ENCODE results near the gene UNC45A. TPM values are rescaled to one million over a fixed set of nuclear protein-coding genes. Genes with fewer than 3 reads are reported as not detected.

UNC45A gene
- total and polyA plus RNA-seq, 2 of the 13 experiments (the other 11 are each of a cell fraction or from before 2014, with no cell fraction given), result 33.8 to 39.7 TPM

DNA sequence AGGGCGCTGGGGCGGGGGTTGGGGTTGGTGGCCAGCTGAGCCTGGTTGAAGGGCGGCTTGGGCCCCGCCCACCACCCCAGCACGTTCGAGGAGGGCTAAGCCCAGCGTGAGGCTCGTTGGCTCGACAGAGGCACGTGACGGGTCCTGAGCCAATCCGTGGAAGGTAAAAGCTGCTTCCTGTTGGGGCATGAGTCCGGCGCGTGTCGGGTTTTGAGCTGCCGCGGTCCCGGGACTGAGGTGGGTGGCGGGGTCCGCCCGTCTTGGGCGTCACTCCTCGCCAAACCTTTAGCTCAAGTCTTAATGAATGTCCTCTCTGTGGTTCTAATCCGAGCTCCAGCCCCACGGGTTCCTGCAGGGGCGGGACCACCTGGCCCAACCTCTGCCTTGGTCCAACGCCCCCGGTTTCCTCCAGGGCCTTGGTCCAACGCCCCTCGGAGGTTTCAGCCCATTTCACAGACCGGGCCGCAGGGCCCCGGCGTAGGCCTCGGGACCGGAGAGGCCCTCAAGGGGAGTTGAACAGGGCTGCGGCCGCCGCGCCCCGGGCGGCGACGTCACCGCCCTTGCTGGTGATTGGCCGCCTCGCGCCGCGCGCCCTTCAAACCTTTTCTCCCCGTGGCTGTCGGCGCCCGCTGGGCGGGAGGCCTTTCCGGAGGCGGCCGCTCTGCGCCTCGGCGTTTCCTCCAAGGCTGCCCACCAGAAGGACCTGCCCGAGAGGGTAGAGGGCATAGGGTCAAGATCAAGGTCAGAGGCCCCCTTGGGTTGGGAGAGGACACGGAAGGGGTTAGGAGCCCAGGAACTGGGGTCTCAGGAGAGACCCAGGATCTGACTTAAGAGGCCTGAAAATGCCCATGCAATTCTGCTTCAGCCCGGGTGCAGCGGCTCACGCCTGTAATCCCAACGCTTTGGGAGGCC is 19.9 kb downstream of the UNC45A start, which contains the start of gene RCCD1 (continued):
- TF ChIP-seq ZNF83 (CRISPR knock-in tag; IDR thresholded peaks at IDR 0.05; ENCODE audit: borderline replicate concordance) (no peak), MXD4 (CRISPR knock-in tag; IDR thresholded peaks at IDR 0.05) (peak; percentile 93), ZNF33B (CRISPR knock-in tag; IDR thresholded peaks at IDR 0.05) (no peak), KDM6A (CRISPR knock-in tag; IDR thresholded peaks at IDR 0.05; ENCODE audit: low read depth) (no peak), DMAP1 (CRISPR knock-in tag; IDR thresholded peaks at IDR 0.05) (peak; percentile 88), PHF8 (CRISPR knock-in tag; IDR thresholded peaks at IDR 0.05) (peak; percentile 85), NFE2 (CRISPR knock-in tag; IDR thresholded peaks at IDR 0.05) (no peak), HCFC1 (IDR thresholded peaks at IDR 0.05; ENCODE audit: low read depth, low read length) (no peak), MLLT10 (CRISPR knock-in tag; IDR thresholded peaks at IDR 0.05) (no peak), FOXC1 (CRISPR knock-in tag; IDR thresholded peaks at IDR 0.05; ENCODE audit: borderline replicate concordance) (peak; percentile 94), YY1 (IDR thresholded peaks at IDR 0.05; ENCODE audit: insufficient read depth, insufficient replicate concordance, low read depth, low read length) (peak; percentile 21), GFI1 (CRISPR knock-in tag; IDR thresholded peaks at IDR 0.05; ENCODE audit: borderline replicate concordance) (peak; percentile 72), BRCA1 (CRISPR knock-in tag; IDR thresholded peaks at IDR 0.05) (0 out of 2 replicates have a peak, but pooled peaks have one; percentile 47), ZKSCAN5 (CRISPR knock-in tag; IDR thresholded peaks at IDR 0.05) (no peak), EP300 (IDR thresholded peaks at IDR 0.05; ENCODE audit: low read depth in 2 of 2, low read length in 2 of 2) (peak in 1 of 2 experiments; percentile 20; a peak in 1 of 4 replicates), EP300 (CRISPR knock-in tag; IDR thresholded peaks at IDR 0.05; ENCODE audit: borderline replicate concordance) (0 out of 2 replicates have a peak, but pooled peaks have one; percentile 13), ZNF180 (CRISPR knock-in tag; IDR thresholded peaks at IDR 0.05; ENCODE audit: borderline replicate concordance, low read depth) (0 out of 2 replicates have a peak, but pooled peaks have one; percentile 44), ELF1 (CRISPR knock-in tag; IDR thresholded peaks at IDR 0.05) (peak; percentile 86), BRD4 (CRISPR knock-in tag; IDR thresholded peaks at IDR 0.05) (peak; percentile 56; the same call in 1 of the 2 replicates), DR1 (CRISPR knock-in tag; IDR thresholded peaks at IDR 0.05) (peak; percentile 52; the same call in 1 of the 2 replicates)
- TF ChIP-seq, protein P1, sequence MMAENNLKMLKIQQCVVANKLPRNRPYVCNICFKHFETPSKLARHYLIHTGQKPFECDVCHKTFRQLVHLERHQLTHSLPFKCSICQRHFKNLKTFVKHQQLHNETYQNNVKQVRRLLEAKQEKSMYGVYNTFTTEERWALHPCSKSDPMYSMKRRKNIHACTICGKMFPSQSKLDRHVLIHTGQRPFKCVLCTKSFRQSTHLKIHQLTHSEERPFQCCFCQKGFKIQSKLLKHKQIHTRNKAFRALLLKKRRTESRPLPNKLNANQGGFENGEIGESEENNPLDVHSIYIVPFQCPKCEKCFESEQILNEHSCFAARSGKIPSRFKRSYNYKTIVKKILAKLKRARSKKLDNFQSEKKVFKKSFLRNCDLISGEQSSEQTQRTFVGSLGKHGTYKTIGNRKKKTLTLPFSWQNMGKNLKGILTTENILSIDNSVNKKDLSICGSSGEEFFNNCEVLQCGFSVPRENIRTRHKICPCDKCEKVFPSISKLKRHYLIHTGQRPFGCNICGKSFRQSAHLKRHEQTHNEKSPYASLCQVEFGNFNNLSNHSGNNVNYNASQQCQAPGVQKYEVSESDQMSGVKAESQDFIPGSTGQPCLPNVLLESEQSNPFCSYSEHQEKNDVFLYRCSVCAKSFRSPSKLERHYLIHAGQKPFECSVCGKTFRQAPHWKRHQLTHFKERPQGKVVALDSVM (CRISPR knock-in tag; IDR thresholded peaks at IDR 0.05), result 0 out of 2 replicates have a peak, but pooled peaks have one; percentile 31
- TF ChIP-seq, protein P2, sequence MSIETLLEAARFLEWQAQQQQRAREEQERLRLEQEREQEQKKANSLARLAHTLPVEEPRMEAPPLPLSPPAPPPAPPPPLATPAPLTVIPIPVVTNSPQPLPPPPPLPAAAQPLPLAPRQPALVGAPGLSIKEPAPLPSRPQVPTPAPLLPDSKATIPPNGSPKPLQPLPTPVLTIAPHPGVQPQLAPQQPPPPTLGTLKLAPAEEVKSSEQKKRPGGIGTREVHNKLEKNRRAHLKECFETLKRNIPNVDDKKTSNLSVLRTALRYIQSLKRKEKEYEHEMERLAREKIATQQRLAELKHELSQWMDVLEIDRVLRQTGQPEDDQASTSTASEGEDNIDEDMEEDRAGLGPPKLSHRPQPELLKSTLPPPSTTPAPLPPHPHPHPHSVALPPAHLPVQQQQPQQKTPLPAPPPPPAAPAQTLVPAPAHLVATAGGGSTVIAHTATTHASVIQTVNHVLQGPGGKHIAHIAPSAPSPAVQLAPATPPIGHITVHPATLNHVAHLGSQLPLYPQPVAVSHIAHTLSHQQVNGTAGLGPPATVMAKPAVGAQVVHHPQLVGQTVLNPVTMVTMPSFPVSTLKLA (IDR thresholded peaks at IDR 0.05), result peak; percentile 82
- TF ChIP-seq, protein P3, sequence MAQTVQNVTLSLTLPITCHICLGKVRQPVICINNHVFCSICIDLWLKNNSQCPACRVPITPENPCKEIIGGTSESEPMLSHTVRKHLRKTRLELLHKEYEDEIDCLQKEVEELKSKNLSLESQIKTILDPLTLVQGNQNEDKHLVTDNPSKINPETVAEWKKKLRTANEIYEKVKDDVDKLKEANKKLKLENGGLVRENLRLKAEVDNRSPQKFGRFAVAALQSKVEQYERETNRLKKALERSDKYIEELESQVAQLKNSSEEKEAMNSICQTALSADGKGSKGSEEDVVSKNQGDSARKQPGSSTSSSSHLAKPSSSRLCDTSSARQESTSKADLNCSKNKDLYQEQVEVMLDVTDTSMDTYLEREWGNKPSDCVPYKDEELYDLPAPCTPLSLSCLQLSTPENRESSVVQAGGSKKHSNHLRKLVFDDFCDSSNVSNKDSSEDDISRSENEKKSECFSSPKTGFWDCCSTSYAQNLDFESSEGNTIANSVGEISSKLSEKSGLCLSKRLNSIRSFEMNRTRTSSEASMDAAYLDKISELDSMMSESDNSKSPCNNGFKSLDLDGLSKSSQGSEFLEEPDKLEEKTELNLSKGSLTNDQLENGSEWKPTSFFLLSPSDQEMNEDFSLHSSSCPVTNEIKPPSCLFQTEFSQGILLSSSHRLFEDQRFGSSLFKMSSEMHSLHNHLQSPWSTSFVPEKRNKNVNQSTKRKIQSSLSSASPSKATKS (CRISPR knock-in tag; IDR thresholded peaks at IDR 0.05), result 0 out of 2 replicates have a peak, but pooled peaks have one; percentile 58
- TF ChIP-seq, protein P4, sequence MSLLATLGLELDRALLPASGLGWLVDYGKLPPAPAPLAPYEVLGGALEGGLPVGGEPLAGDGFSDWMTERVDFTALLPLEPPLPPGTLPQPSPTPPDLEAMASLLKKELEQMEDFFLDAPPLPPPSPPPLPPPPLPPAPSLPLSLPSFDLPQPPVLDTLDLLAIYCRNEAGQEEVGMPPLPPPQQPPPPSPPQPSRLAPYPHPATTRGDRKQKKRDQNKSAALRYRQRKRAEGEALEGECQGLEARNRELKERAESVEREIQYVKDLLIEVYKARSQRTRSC (CRISPR knock-in tag; IDR thresholded peaks at IDR 0.05; ENCODE audit: low read depth), result no peak

All from HepG2 (cell line).